Fibroblast of pulmonary artery (primary cell): ENCODE results near the gene UBE2E2.

Experiments used
- DNase-seq: peaks from one replicate; pipeline ENCODE4 v3.0.0-alpha.2; 2010; ENCODE audit warnings: low read depth
- H3K4me3 ChIP-seq: replicated peaks from 2 replicates; pipeline ENCODE4 v1.5.1; 2011; ENCODE audit warnings: low read depth, mild to moderate bottlenecking, control low read depth, low read length, moderate library complexity
- CTCF ChIP-seq: IDR thresholded peaks from 2 replicates; pipeline ENCODE4 v1.5.1; 2011; ENCODE audit warnings: mild to moderate bottlenecking, control low read depth, low read length, inconsistent platforms; ENCODE audit errors: missing control alignments

Gene UBE2E2

DNA sequence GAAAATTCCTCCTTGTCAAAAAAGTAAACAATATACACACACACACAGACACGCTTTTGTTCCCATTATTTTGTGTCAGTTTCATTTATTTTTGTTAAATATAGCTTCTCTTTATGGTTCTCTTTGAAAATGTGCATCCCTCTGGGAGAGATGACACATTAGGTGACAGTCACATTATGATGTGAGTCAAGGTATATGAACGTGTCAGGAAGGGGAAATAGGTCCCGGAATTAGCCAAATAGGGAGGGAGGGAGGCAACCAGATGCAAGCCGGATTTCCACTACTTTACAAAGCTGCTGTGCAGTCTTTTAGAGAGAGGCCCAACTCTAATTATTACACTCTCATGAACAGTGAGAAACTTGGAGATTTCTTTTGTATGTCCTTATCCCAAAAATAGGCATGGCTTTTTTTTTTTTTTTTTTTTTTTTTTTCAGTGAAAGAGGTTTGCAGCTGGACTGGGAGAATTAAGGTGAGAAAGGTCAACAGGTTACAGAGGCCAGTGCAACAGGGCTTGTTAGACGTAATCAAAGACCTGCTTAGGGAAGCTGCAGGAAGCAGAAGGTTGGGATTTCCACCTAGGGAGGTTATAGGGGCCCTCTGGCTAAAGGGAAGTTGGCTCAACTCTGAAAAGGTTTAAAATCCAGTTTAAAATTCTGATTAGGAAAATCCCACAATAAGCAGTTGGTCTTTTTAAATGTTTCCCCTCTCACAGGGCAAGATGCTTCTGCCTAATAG lies 362.1 kb downstream of the UBE2E2 start:
- no peak for TF ChIP-seq CTCF
- no peak overlapping the region for H3K4me3 ChIP-seq
- DNase-seq: no peak

GRCh38 chr3:23566499-23566898 lies 363.4 kb downstream of the UBE2E2 start:
- no peak for DNase-seq
- H3K4me3 ChIP-seq: no peak overlapping the region
- TF ChIP-seq CTCF: no peak

- no peak overlapping the region for H3K4me3 ChIP-seq
- DNase-seq: peak; percentile 88
- TF ChIP-seq CTCF: no peak
These were observed 364.8 kb downstream of the UBE2E2 start for GRCh38 chr3:23567917-23568316.

DNA sequence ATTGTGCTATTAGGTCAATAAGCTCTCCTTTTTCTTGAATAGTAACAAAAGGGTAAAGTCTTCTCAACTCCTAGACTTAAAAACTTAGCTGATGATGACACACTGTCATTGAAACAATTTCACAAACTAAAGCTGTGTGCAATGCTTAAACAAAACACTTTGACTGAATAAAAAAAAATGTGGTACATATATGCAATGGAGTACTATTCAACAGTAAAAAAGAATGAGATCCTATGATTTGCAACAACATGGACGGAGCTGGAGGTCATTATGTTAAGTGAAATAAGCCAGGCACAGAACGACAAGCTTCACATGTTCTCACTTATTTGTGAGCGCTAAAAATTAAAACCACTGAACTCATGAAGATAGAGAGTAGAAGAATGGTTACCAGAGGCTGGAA lies 370.7 kb downstream of the UBE2E2 start:
- DNase-seq: no peak
- no peak for TF ChIP-seq CTCF
- H3K4me3 ChIP-seq: no peak overlapping the region

DNA sequence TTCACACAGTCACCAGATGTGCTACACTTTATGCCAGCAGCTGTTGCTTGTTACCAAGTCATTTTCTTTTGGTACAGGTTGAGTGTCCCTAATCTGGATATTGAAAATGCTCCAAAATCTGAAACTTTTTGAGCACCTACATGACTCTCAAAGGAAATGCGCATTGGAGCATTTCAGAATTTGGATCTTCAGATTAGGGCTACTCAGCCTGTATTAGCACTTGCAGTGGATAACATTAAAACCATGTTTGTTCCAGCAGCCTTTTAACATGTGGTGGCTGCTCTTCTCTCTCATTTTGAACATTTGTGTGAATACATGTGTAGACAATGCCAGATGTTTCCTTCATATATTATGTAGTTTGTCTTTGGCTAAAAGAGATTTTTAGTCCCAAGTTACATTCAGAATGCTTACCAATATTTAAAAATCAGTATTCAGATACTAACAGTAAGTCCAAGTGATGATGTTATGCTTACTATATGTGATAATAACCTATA lies 371.7 kb downstream of the UBE2E2 start:
- DNase-seq: no peak
- no peak for TF ChIP-seq CTCF

DNA sequence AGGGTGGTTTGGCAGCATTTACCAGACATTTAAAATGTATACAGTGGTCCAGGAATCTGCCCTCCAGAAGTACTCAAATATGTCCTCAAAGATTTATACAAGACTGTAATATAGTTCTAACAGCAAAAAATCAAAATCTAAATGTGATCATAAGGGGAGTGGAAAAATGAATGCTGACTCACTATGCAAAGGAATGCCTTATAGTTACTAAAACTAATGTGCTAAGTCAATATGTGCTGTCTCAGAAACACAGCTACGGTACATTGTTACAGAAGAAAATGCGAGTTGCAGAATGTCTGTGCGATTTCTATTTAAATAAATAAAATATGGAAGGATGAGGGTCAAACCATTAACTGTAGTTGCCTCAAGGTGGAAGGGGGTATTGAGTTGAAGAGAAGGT lies 372.6 kb downstream of the UBE2E2 start:
- no peak for TF ChIP-seq CTCF
- DNase-seq: peak; percentile 45
- no peak overlapping the region for H3K4me3 ChIP-seq

More for the DNA sequence above, 371.7 kb downstream of the UBE2E2 start:
- H3K4me3 ChIP-seq: no peak overlapping the region
